IMR-90 (cell line): ENCODE data around the gene DHX40. TPM values are rescaled to one million over a fixed set of nuclear protein-coding genes. Genes with fewer than 3 reads are reported as not detected.

Source experiments
- ATAC-seq: fragments of 200-7000 bp; cut with Tn5 transposase; 2 replicates; pipeline ENCODE4 v1.9.1; 2020; ENCODE audit warnings: low read depth, mild to moderate bottlenecking, moderate library complexity
- BruUV-seq: library from RNA; stranded (reverse); fragments of 400-500 nt; replicated peaks from 2 replicates; lab custom pipeline; 2021; lab: Mats Ljungman, UMichigan
- CTCF ChIA-PET: fragments of 300-600 bp; formaldehyde crosslinking; extraction: SDS; loops from one replicate; lab custom pipeline; 2021; ENCODE audit warnings: antibody characterized with exemption; lab: Yijun Ruan, JAX
- POLR2A ChIA-PET: fragments of 300-600 bp; sonication (Branson Sonifier 250); formaldehyde crosslinking; loops from one replicate; lab custom pipeline; 2022; ENCODE audit warnings: antibody characterized with exemption; ENCODE audit not compliant: unreplicated experiment; lab: Charles Lee
- DNase-seq: peaks from one replicate; pipeline ENCODE4 v3.0.0; 2013
- H2AFZ ChIP-seq: replicated peaks from 2 replicates; pipeline ENCODE3; 2013; ENCODE audit warnings: low read length, mild to moderate bottlenecking; ENCODE audit not compliant: poor library complexity
- H2AK5ac ChIP-seq: 2 replicates; pipeline ENCODE4 v1.6.1; 2013; ENCODE audit warnings: low read depth, low read length, inconsistent platforms
- H2AK9ac ChIP-seq: replicated peaks from 2 replicates; pipeline ENCODE3; 2013; ENCODE audit warnings: mild to moderate bottlenecking, low read depth, low read length, moderate library complexity; ENCODE audit not compliant: poor library complexity
- H2BK120ac ChIP-seq: 2 replicates; pipeline ENCODE4 v1.6.1; 2013; ENCODE audit warnings: low read depth, low read length, inconsistent platforms
- H2BK15ac ChIP-seq: 3 replicates; pipeline ENCODE4 v1.6.1; 2013; ENCODE audit warnings: low read depth, low read length, inconsistent platforms
- H2BK20ac ChIP-seq: 2 replicates; pipeline ENCODE4 v1.6.1; 2013; ENCODE audit warnings: low read depth, mild to moderate bottlenecking, inconsistent platforms, low read length, moderate library complexity
- H2BK5ac ChIP-seq: 2 replicates; pipeline ENCODE4 v1.6.1; 2013; ENCODE audit warnings: mild to moderate bottlenecking, low read depth, low read length, inconsistent platforms; ENCODE audit not compliant: poor library complexity, severe bottlenecking
- H3K14ac ChIP-seq: replicated peaks from 2 replicates; pipeline ENCODE4 v1.6.1; 2013; ENCODE audit warnings: low read depth, low read length, inconsistent platforms
- H3K18ac ChIP-seq: 2 replicates; pipeline ENCODE4 v1.6.1; 2013; ENCODE audit warnings: low read depth, low read length, control low read depth
- H3K23ac ChIP-seq: 2 replicates; pipeline ENCODE4 v1.6.1; 2013; ENCODE audit warnings: low read depth, low read length, inconsistent platforms
- H3K27ac ChIP-seq: 2 replicates; pipeline ENCODE4 v1.5.1; 2013; ENCODE audit warnings: mild to moderate bottlenecking, control low read depth, low read length; ENCODE audit not compliant: insufficient read depth
- H3K27me3 ChIP-seq: 2 replicates; pipeline ENCODE4 v1.6.1; 2013; ENCODE audit warnings: low read length; ENCODE audit not compliant: control insufficient read depth, insufficient read depth
- H3K36me3 ChIP-seq: 2 replicates; pipeline ENCODE4 v1.6.1; 2013; ENCODE audit warnings: low read length, mixed read lengths; ENCODE audit not compliant: control insufficient read depth, insufficient read depth
- H3K4ac ChIP-seq: 2 replicates; pipeline ENCODE4 v1.6.1; 2013; ENCODE audit warnings: low read depth, low read length, inconsistent platforms
- H3K4me1 ChIP-seq: 2 replicates; pipeline ENCODE4 v1.6.1; 2013; ENCODE audit warnings: low read length, mixed read lengths; ENCODE audit not compliant: control insufficient read depth, insufficient read depth
- H3K4me2 ChIP-seq: 2 replicates; pipeline ENCODE4 v1.6.1; 2013; ENCODE audit warnings: low read depth, mild to moderate bottlenecking, control low read depth, low read length, moderate library complexity
- H3K4me3 ChIP-seq: 2 replicates; pipeline ENCODE4 v1.5.1; 2013; ENCODE audit warnings: low read depth, mild to moderate bottlenecking, control low read depth, low read length, moderate library complexity; ENCODE audit not compliant: insufficient read depth
- H3K56ac ChIP-seq: 2 replicates; pipeline ENCODE4 v1.6.1; 2013; ENCODE audit warnings: low read length, inconsistent platforms; ENCODE audit not compliant: insufficient read depth; ENCODE audit errors: extremely low read depth
- H3K79me1 ChIP-seq, 2 experiments: 2 replicates each; pipeline ENCODE4 v1.6.1; 2013; ENCODE audit warnings: low read length in 2 of 2, inconsistent platforms in 1 of 2, low read depth in 1 of 2
- H3K9ac ChIP-seq: 2 replicates; pipeline ENCODE4 v1.6.1; 2013; ENCODE audit warnings: low read depth, low read length, control low read depth
- H3K9me1 ChIP-seq: 2 replicates; pipeline ENCODE4 v1.6.1; 2013; ENCODE audit warnings: low read length, inconsistent platforms; ENCODE audit not compliant: insufficient read depth
- H3K9me3 ChIP-seq: 2 replicates; pipeline ENCODE4 v1.6.1; 2013; ENCODE audit warnings: low read length; ENCODE audit not compliant: control insufficient read depth, insufficient read depth
- H4K20me1 ChIP-seq: 2 replicates; pipeline ENCODE4 v1.6.1; 2013; ENCODE audit warnings: low read length, inconsistent platforms; ENCODE audit not compliant: insufficient read depth
- H4K5ac ChIP-seq: 2 replicates; pipeline ENCODE4 v1.6.1; 2013; ENCODE audit warnings: mild to moderate bottlenecking, low read depth, low read length, control low read depth
- H4K8ac ChIP-seq, 2 experiments: 2 replicates each; pipeline ENCODE4 v1.6.1; 2013; ENCODE audit warnings: low read depth in 2 of 2, low read length in 2 of 2, control low read depth in 1 of 2, inconsistent platforms in 1 of 2
- H4K91ac ChIP-seq: 2 replicates; pipeline ENCODE4 v1.6.1; 2013; ENCODE audit warnings: low read depth, low read length, inconsistent platforms; ENCODE audit not compliant: insufficient read depth
- FOS ChIP-seq: fragments of 150-350 bp; IDR thresholded peaks from 2 replicates; pipeline ENCODE4 v1.6.1; 2016; ENCODE audit warnings: low read depth, low read length
- MAFK ChIP-seq: IDR thresholded peaks from 2 replicates; pipeline ENCODE4 v1.6.1; 2012; ENCODE audit warnings: low read depth, low read length, improper control_type of control experiment
- MXI1 ChIP-seq: IDR thresholded peaks from 2 replicates; pipeline ENCODE4 v1.6.1; 2012; ENCODE audit warnings: low read depth, mild to moderate bottlenecking, low read length, moderate library complexity, borderline replicate concordance
- SMC3 ChIP-seq: fragments of 150-350 bp; IDR thresholded peaks from 2 replicates; pipeline ENCODE4 v1.6.1; 2016; ENCODE audit warnings: low read depth, mild to moderate bottlenecking, antibody characterized with exemption, low read length, moderate library complexity
- WGBS, 2 experiments: methylation state at CpG; one replicate each; pipeline versions ENCODE4 v1.1.5 to v1.1.7; 2013; ENCODE audit warnings: missing lambda C conversion rate in 2 of 2; ENCODE audit not compliant: insufficient read length in 1 of 2; ENCODE audit errors: extremely low coverage in 2 of 2; 5-methylcytosine and 5-hydroxymethylcytosine counted together
- dilution Hi-C: fragments of 300-500 bp; cut with HindIII; formaldehyde crosslinking; loops from one replicate; pipeline ENCODE4 v1.14.3; 2018; ENCODE audit warnings: low sequenced_read_pairs; ENCODE audit not compliant: unreplicated experiment
- in situ Hi-C: fragments of 300-500 bp; cut with MboI; formaldehyde crosslinking; loops from 3 replicates; pipeline ENCODE4 v1.14.3; 2019; ENCODE audit warnings: low sequenced_read_pairs, inconsistent platforms, mixed read lengths
- intact Hi-C: fragments of 100-400 bp; cut with micrococcal nuclease; formaldehyde crosslinking; loops from 2 replicates; pipeline ENCODE4 v1.10.0; 2022
- polyA plus RNA-seq, 3 experiments: library from polyadenylated mRNA; depleted of rRNA; stranded (reverse); fragments of >200 nt; gene quantifications; 2 replicates each; pipeline ENCODE4 v1.2.3, GENCODE V29; 2012; ENCODE audit warnings: low replicate concordance in 1 of 3
- total RNA-seq: library from RNA; depleted of rRNA; stranded (reverse); fragments of >200 nt; gene quantifications from 2 replicates; pipeline ENCODE4 v1.2.3, GENCODE V29; 2012
- TF ChIP-seq, protein P1 (sequence below): fragments of 150-350 bp; IDR thresholded peaks from 2 replicates; pipeline ENCODE4 v1.6.1; 2017; ENCODE audit warnings: mild to moderate bottlenecking, antibody characterized with exemption, low read length, low read depth

Gene DHX40
- total and polyA plus RNA-seq, 2 of the 4 experiments (the other 2 are of a cell fraction), result 17.4 to 44.4 TPM

DNA sequence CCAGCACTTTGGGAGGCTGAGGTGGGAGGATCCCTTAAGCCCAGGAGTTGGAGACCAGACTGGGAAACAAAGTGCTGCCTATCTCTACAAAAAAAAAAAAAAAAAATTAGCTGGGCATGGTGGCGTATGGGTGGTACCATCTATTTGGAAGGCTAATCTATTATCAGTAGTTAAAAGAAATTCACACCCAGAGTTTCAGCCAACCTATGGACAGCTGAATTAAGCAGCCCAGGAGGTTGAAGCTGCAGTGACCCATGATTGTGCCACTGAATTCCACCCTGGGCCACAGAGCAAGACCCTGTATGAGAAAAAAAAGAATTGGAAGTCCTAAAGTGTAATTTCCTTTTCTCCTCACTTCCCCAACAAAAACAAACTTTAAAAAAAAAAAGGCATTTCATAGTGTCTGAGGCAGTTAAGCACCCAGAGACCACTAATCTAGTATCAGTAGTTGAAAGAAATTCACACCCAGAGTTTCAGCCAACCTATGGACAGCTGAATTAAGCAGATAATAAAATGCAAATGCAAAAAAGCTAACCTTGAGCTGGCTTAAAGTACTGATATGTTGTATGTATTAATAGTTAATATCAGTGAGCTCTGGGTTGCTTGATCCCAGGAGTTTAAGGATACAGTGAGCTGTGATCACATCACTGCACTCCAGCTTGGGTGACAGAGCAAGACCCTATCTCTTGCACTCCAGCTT, 72.4 kb downstream of the DHX40 start:
- dilution Hi-C loops, result no loop called here
- Histone ChIP-seq H4K20me1 (peaks cover 99% of the 10 kb centered on the region), H3K4ac (no peak overlapping the region), H2BK20ac (no peak overlapping the region), H3K9me3 (no peaks in the 10 kb centered on the region), H3K27ac (no peak overlapping the region), H2AK9ac (no peak overlapping the region), H4K8ac (no peak overlapping the region), H3K14ac (no peak overlapping the region), H3K36me3 (peaks cover 1% of the 10 kb centered on the region), H3K23ac (no peak overlapping the region), H2AFZ (no peak overlapping the region), H2BK120ac (no peak overlapping the region), H3K9ac (no peak overlapping the region), H3K4me1 (peaks cover 7% of the 10 kb centered on the region), H2BK15ac (no peak overlapping the region), H3K9me1 (peaks cover 5% of the 10 kb centered on the region), H4K91ac (no peak overlapping the region), H3K4me2 (no peak overlapping the region), H3K79me1 (peaks cover 3 to 36% of the 10 kb centered on the region in 2 experiments; a peak in 3 of 4 replicates), H4K5ac (no peak overlapping the region), H3K4me3 (no peak overlapping the region), H3K27me3 (no peaks in the 10 kb centered on the region), H2AK5ac (no peak overlapping the region), H2BK5ac (no peak overlapping the region), H3K18ac (no peak overlapping the region), H3K56ac (no peak overlapping the region)
- no peak for DNase-seq
- in situ Hi-C loops, result no loop called here
- ChIA-PET CTCF (interaction anchor here (0.9 kb wide), 1 partner anchor 20 kb away, joined by 4 read pairs; no protein-coding TSS in a partner anchor), POLR2A (interaction anchor here (0.6 kb wide), 2 partner anchors 17 to 139 kb away, joined by 3 to 5 read pairs; no protein-coding TSS in a partner anchor)
- TF ChIP-seq SMC3 (no peak), MXI1 (no peak), MAFK (no peak), FOS (no peak)
- TF ChIP-seq, protein P1, sequence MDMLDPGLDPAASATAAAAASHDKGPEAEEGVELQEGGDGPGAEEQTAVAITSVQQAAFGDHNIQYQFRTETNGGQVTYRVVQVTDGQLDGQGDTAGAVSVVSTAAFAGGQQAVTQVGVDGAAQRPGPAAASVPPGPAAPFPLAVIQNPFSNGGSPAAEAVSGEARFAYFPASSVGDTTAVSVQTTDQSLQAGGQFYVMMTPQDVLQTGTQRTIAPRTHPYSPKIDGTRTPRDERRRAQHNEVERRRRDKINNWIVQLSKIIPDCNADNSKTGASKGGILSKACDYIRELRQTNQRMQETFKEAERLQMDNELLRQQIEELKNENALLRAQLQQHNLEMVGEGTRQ, result no peak
- BruUV-seq, result no TSS peak
- intact Hi-C loops, result no loop called here
- whole genome bisulfite sequencing, 2 experiments, result no CpG with 5 or more reads among the region's 1 CpG
- no peak for ATAC-seq
